ENCODE data around the gene LIPJ. TPM values are rescaled to one million over a fixed set of nuclear protein-coding genes. Genes with fewer than 3 reads are reported as not detected.

LIPJ gene
- total RNA-seq, 1 experiment from 2014 or later, result not detected

- ChIA-PET CTCF (interaction anchor here (0.7 to 2.1 kb wide), 5 partner anchors 12 to 445 kb away, joined by 3 to 8 read pairs (median 4); no protein-coding TSS in a partner anchor), POLR2A (interaction anchor here (0.6 kb wide), 1 partner anchor 445 kb away, joined by 3 read pairs; no protein-coding TSS in a partner anchor), RAD21 (ENCODE audit: low non-redundant PET in 1 of 2, low total read pairs in 2 of 2, uncharacterized antibody in 2 of 2, unreplicated experiment in 2 of 2) (interaction anchor here (0.6 to 1.4 kb wide), 3 partner anchors 151 to 439 kb away, joined by 3 to 4 read pairs (median 3); no protein-coding TSS in a partner anchor)
- Histone ChIP-seq H3K27me3 (ENCODE audit: insufficient read depth, low read length) (no peaks in the 10 kb centered on the region), H4K20me1 (ENCODE audit: insufficient read depth) (no peaks in the 10 kb centered on the region), H3K79me2 (ENCODE audit: insufficient read depth, low read length) (no peaks in the 10 kb centered on the region), H3K4me3 (replicated peaks in 1 of 2; ENCODE audit: low read depth in 1 of 2, low read length in 2 of 2) (no peak overlapping the region), H3K27ac (ENCODE audit: low read depth, low read length) (no peak overlapping the region), H2AFZ (ENCODE audit: low read depth, low read length, poor library complexity, severe bottlenecking) (no peak overlapping the region), H3K9ac (ENCODE audit: low read length) (no peak overlapping the region), H3K4me1 (ENCODE audit: control insufficient read depth in 1 of 2, insufficient read depth in 2 of 2, low read length in 2 of 2) (peaks cover 0 to 7% of the 10 kb centered on the region in 2 experiments; a peak in 2 of 4 replicates), H3K36me3 (ENCODE audit: control insufficient read depth in 1 of 2, insufficient read depth in 2 of 2, low read length in 2 of 2) (no peaks in the 10 kb centered on the region), H3K9me3 (ENCODE audit: control insufficient read depth in 1 of 2, insufficient read depth in 1 of 2, low read depth in 1 of 2, low read length in 2 of 2) (no peaks in the 10 kb centered on the region), H3K9me2 (ENCODE audit: insufficient read depth) (no peaks in the 10 kb centered on the region), H3K4me2 (ENCODE audit: low read length) (no peak overlapping the region)
- no TSS peak for BruUV-seq (replicated peaks)
- intact Hi-C loops (cut with micrococcal nuclease), result loop anchor here (1.0 to 10.0 kb wide), 4 partner anchors 151 to 898 kb away; partner anchors contain the start of gene PAPSS2
- TF ChIP-seq SP1 (IDR thresholded peaks at IDR 0.05; ENCODE audit: low read depth) (no peak), JUND (IDR thresholded peaks at IDR 0.05) (no peak), SIN3A (IDR thresholded peaks at IDR 0.05; ENCODE audit: low read depth) (no peak), SRF (IDR thresholded peaks at IDR 0.05; ENCODE audit: low read depth) (no peak), POLR2A (IDR thresholded peaks at IDR 0.05; ENCODE audit: borderline replicate concordance, extremely low read depth, insufficient read depth, insufficient read length) (no peak), TCF7L2 (IDR thresholded peaks at IDR 0.05; ENCODE audit: borderline replicate concordance, extremely low read depth, insufficient read depth, insufficient read length) (no peak), EZH2phosphoT487 (IDR thresholded peaks at IDR 0.05; ENCODE audit: borderline replicate concordance) (no peak), ELF1 (IDR thresholded peaks at IDR 0.05; ENCODE audit: borderline replicate concordance, low read depth) (no peak), CEBPB (IDR thresholded peaks at IDR 0.05; ENCODE audit: low read depth) (no peak; the same call in 1 of the 2 replicates), RAD21 (IDR thresholded peaks at IDR 0.05; ENCODE audit: low read depth) (peak; percentile 91)
- TF ChIP-seq, protein P1, sequence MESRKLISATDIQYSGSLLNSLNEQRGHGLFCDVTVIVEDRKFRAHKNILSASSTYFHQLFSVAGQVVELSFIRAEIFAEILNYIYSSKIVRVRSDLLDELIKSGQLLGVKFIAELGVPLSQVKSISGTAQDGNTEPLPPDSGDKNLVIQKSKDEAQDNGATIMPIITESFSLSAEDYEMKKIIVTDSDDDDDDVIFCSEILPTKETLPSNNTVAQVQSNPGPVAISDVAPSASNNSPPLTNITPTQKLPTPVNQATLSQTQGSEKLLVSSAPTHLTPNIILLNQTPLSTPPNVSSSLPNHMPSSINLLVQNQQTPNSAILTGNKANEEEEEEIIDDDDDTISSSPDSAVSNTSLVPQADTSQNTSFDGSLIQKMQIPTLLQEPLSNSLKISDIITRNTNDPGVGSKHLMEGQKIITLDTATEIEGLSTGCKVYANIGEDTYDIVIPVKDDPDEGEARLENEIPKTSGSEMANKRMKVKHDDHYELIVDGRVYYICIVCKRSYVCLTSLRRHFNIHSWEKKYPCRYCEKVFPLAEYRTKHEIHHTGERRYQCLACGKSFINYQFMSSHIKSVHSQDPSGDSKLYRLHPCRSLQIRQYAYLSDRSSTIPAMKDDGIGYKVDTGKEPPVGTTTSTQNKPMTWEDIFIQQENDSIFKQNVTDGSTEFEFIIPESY (IDR thresholded peaks at IDR 0.05; ENCODE audit: extremely low read depth, insufficient replicate concordance, low read length), result no peak
- TF ChIP-seq, protein P2, sequence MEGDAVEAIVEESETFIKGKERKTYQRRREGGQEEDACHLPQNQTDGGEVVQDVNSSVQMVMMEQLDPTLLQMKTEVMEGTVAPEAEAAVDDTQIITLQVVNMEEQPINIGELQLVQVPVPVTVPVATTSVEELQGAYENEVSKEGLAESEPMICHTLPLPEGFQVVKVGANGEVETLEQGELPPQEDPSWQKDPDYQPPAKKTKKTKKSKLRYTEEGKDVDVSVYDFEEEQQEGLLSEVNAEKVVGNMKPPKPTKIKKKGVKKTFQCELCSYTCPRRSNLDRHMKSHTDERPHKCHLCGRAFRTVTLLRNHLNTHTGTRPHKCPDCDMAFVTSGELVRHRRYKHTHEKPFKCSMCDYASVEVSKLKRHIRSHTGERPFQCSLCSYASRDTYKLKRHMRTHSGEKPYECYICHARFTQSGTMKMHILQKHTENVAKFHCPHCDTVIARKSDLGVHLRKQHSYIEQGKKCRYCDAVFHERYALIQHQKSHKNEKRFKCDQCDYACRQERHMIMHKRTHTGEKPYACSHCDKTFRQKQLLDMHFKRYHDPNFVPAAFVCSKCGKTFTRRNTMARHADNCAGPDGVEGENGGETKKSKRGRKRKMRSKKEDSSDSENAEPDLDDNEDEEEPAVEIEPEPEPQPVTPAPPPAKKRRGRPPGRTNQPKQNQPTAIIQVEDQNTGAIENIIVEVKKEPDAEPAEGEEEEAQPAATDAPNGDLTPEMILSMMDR (IDR thresholded peaks at IDR 0.05 in 2 of 3, conservative IDR thresholded peaks at IDR 0.05 in 1 of 3; ENCODE audit: borderline replicate concordance in 1 of 3, insufficient read depth in 1 of 3, low read depth in 2 of 3, low read length in 2 of 3), result peak; percentile 79 to 85 (median 84)
- TF ChIP-seq, protein P3, sequence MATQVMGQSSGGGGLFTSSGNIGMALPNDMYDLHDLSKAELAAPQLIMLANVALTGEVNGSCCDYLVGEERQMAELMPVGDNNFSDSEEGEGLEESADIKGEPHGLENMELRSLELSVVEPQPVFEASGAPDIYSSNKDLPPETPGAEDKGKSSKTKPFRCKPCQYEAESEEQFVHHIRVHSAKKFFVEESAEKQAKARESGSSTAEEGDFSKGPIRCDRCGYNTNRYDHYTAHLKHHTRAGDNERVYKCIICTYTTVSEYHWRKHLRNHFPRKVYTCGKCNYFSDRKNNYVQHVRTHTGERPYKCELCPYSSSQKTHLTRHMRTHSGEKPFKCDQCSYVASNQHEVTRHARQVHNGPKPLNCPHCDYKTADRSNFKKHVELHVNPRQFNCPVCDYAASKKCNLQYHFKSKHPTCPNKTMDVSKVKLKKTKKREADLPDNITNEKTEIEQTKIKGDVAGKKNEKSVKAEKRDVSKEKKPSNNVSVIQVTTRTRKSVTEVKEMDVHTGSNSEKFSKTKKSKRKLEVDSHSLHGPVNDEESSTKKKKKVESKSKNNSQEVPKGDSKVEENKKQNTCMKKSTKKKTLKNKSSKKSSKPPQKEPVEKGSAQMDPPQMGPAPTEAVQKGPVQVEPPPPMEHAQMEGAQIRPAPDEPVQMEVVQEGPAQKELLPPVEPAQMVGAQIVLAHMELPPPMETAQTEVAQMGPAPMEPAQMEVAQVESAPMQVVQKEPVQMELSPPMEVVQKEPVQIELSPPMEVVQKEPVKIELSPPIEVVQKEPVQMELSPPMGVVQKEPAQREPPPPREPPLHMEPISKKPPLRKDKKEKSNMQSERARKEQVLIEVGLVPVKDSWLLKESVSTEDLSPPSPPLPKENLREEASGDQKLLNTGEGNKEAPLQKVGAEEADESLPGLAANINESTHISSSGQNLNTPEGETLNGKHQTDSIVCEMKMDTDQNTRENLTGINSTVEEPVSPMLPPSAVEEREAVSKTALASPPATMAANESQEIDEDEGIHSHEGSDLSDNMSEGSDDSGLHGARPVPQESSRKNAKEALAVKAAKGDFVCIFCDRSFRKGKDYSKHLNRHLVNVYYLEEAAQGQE (IDR thresholded peaks at IDR 0.05; ENCODE audit: low read depth), result no peak
- DNase-seq (ENCODE audit: low read depth, low spot score) (peak; percentile 54), ATAC-seq (peak; percentile 97)
These were observed 33.3 kb upstream of the LIPJ start for GRCh38 chr10:88553116-88553752.
